NOMO-1 treated with DMSO at 0.1 percent for 48 hours (cell line): ENCODE data around the gene KRT12.
"Not testable (repeated sequence)": the region's sequence is repeated elsewhere in the genome, so short reads cannot be mapped to it uniquely, and the experiment has no call there.

Experiments
- DNase-seq: peaks from one replicate; lab custom pipeline; 2025; ENCODE audit not compliant: unreplicated experiment; lab: John Stamatoyannopoulos, UW

The KRT12 gene

GRCh38 chr17:40818733-40819527 is 48.1 kb downstream of the KRT12 start:
- DNase-seq = peak; percentile 76

DNA sequence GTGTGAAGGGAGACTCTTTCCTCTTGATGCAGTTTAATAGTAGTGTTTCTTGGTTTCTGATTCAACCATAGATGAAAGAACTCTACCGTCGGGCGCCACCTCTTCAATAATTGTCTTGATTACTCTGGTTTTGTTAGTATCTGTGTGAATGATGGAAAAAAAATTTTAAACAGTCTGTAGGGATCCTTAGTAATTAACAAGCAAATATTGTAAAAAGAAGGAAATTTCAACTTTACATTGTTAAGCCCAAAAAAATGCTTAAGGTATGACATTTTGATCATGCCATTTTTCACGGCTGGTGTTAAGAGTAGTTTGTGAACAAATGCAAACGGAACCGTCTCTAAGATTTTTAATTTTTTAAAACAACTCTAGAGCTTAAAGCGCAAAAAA is 48.7 kb downstream of the KRT12 start:
- peak; percentile 4 for DNase-seq

GRCh38 chr17:40817103-40817682 is 49.8 kb downstream of the KRT12 start:
- no peak for DNase-seq

DNA sequence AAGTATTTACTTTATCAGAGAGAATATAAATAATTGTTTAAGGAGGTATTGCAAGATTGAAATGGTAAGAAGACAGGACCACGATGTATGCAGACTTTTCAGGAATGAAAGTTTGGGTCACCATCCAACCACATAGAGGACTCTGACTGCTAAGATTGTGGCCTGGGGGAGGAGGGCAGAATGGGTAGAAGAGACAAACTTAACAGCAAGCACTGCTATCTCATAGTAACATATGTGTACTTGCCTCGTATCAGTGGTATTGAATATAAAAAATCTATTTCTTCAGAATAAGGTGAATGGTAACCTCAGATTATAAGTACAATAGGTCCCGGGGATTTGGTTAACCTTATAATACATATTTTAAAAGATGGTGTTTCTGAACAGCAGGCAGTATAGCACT is 50.5 kb downstream of the KRT12 start:
- DNase-seq = no peak

GRCh38 chr17:40815381-40815780 is 51.6 kb downstream of the KRT12 start:
- no peak for DNase-seq

DNA sequence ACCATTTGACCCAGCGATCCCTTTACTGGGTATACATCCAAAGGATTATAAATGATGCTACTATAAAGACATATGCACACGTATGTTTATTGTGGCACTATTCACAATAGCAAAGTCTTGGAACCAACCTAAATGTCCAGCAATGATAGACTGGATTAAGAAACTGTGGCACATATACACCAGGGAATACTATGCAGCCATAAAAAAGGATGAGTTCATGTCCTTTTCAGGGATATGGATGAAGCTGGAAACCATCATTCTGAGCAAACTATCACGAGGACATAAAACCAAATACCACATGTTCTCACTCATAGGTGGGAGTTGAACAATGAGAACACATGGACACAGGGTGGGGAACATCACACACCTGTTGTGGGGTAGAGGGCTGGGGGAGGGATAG is 52.4 kb downstream of the KRT12 start:
- not testable (repeated sequence) for DNase-seq

- DNase-seq = no peak
These were observed 53.2 kb downstream of the KRT12 start for GRCh38 chr17:40813804-40814203.

DNA sequence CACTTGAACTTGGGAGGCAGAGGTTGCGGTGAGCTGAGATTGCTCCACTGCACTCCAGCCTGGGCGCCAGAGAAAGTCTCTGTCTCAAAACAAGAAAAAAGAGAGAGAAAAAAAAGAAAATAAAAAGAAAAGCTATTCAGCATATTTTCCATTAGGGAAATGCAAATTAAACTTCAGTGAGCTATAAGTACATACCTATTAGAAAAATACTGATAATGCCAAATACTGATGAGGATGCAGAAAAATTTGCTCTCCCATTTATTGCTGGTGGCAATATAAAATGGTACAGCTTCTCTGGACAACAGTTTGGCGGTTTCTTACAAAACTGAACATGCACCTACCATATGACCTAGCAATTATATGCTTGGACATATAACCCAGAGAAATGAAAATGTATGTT is 54.4 kb downstream of the KRT12 start:
- DNase-seq = no peak
